Mucosa of rectum (tissue), 2 donors: ENCODE data around the gene WDR86.

ENCODE experiments used
- H3K27ac ChIP-seq, 2 donors: one replicate each; pipeline ENCODE4 v1.7.0; 2013; ENCODE audit warnings: inconsistent platforms in 2 of 2, low read depth in 2 of 2, low read length in 2 of 2
- H3K27me3 ChIP-seq, 2 donors: one replicate each; pipeline ENCODE4 v1.7.0; 2013; ENCODE audit warnings: low read length in 2 of 2; ENCODE audit not compliant: control insufficient read depth in 2 of 2, insufficient read depth in 2 of 2
- H3K36me3 ChIP-seq, 2 donors: one replicate each; pipeline ENCODE4 v1.7.0; 2013; ENCODE audit warnings: low read length in 2 of 2; ENCODE audit not compliant: control insufficient read depth in 2 of 2, insufficient read depth in 2 of 2
- H3K4me1 ChIP-seq, 2 donors: one replicate each; pipeline ENCODE4 v1.7.0; 2013; ENCODE audit warnings: low read length in 2 of 2, mild to moderate bottlenecking in 1 of 2; ENCODE audit not compliant: control insufficient read depth in 2 of 2, insufficient read depth in 2 of 2
- H3K4me3 ChIP-seq, 2 donors: one replicate each; pipeline ENCODE4 v1.7.0; 2013; ENCODE audit warnings: low read length in 2 of 2
- H3K9ac ChIP-seq, 2 donors: one replicate each; pipeline ENCODE4 v1.7.0; 2013; ENCODE audit warnings: low read length in 2 of 2, low read depth in 1 of 2, mild to moderate bottlenecking in 1 of 2
- H3K9me3 ChIP-seq, 2 donors: one replicate each; pipeline ENCODE4 v1.7.0; 2013; ENCODE audit warnings: low read length in 2 of 2; ENCODE audit not compliant: control insufficient read depth in 2 of 2
- donor health status: healthy.
- donor health status: Normal muscosa, but diverticular disease.

The WDR86 gene

DNA sequence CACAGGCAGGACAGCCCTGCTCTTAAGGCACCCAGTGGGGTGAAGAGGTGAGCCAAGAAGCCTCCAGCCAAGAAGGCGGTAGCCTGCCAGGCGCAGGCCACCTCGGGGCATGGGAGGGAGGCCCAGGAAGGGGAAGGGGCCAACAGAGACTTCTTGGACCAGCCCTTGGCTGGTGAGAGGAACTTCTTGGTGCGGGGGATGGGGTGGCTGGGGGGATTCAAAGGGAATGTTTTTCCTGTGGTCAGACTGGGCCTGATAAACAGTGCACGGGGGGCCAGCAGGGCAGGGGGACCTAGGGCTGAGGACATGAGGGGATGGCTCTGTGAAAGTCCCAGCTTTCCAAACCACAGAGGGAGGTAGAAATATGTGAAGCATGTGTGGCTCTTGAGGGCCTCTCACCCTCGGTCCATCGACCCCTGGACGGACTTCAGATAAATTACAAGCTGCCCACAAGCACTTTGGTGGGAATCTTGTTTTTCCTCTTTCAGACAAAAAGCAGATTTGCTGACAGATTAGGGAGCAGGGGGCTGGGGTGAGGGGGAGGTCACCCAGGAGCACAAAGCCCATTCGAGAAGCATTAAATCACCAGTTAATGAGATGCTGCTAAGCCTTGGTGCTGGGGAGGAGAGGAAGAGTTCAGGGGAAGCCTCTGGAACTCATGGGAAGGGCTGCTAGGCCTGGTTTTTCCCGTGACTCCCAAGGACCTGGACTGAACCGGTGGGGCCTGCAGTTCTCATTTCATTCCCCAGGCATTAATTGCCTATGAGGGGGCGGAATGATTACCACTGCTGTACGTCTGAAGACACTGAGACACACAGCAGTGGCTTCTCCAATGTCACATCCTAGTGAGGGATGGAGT lies 18.8 kb upstream of the WDR86 start:
- H3K4me1 ChIP-seq: peaks cover 3 to 8% of the 10 kb centered on the region in 2 donors
- H3K4me3 ChIP-seq: no peak overlapping the region
- no peaks in the 10 kb centered on the region for H3K36me3 ChIP-seq
- peak overlapping the region in 1 of 2 donors; percentile 32 for H3K27ac ChIP-seq
- H3K9me3 ChIP-seq: no peaks in the 10 kb centered on the region
- H3K9ac ChIP-seq: no peak overlapping the region
- H3K27me3 ChIP-seq: peaks cover 0 to 2% of the 10 kb centered on the region in 2 donors

DNA sequence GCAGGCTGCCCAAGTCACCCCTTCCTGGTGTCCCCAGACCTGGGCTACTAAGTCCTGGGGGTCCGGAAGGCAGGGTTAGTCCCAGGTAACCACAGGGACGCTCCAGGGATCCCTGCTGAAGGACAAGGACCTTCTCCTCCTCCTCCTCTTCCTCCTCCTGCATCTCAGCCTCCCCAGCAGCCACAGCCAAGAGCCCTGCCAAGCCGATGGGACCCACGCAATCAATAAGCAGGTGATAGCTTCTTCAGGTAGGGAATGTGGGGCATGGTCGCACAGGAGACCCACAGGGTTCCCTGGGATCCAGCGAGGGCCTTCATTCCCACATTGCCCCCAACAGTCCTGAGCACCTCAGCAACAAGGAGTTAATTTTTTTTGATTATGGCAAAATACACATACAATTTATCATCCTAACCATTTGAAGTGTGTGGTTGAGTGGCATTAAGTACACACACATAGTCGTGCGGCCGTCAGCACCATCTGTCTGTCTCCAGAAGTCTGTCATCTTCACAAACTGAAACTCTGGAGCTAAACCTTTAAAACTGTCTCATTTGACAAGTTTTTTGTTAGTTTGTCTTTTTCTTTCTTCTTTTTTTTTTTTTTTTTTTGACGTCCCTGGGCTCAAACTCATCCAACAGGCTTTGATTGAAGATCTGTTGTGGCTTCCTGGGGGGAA lies 18.0 kb upstream of the WDR86 start:
- Histone ChIP-seq H3K9ac (no peak overlapping the region), H3K27me3 (peaks cover 0 to 2% of the 10 kb centered on the region in 2 donors), H3K9me3 (no peaks in the 10 kb centered on the region), H3K4me3 (no peak overlapping the region), H3K4me1 (peaks cover 3 to 8% of the 10 kb centered on the region in 2 donors), H3K27ac (peak overlapping the region in 1 of 2 donors; percentile 19), H3K36me3 (no peaks in the 10 kb centered on the region)

DNA sequence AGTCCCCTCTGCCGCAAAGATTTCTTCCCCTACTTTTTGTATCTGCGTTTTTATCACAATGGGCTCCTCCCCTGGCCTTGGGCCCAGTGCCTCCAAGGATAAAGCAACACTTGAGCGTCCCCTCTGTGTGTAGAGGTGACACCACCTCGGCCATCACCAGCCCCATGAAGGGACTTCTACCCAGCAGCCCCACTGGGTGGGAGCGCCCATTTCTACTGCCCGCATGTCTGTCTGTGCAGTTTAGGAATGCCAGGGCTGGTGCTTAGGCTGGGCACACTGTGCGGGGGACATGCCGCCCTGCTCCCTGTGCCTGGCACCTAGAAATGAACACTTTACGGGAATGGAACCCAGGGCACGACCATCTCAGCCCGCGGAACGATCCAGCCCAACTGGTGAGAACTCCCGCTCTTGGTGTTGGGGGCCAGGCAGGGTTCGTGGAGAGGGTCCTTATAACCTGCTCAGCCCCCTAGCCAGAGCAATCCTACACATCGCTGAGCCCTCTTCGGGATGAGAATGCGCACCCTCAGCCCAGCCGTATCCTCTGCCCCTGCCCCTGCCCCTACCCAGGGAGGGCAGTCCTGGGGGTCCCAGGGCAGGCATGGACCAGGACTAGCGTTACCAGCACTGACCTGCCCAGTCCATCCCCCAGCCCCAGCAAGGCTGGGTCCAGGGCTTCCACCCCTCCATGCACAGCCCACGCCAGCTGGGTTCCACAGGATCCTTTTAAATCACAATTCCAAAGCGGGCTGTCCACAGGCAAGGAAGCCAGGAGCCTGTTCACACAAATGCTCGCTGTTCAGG lies 17.3 kb upstream of the WDR86 start:
- no peaks in the 10 kb centered on the region for H3K36me3 ChIP-seq
- no peaks in the 10 kb centered on the region for H3K9me3 ChIP-seq
- peaks cover 3 to 8% of the 10 kb centered on the region in 2 donors for H3K4me1 ChIP-seq
- H3K27ac ChIP-seq: peak overlapping the region in 1 of 2 donors; percentile 19
- no peak overlapping the region for H3K4me3 ChIP-seq
- H3K9ac ChIP-seq: no peak overlapping the region
- peaks cover 0 to 2% of the 10 kb centered on the region in 2 donors for H3K27me3 ChIP-seq

DNA sequence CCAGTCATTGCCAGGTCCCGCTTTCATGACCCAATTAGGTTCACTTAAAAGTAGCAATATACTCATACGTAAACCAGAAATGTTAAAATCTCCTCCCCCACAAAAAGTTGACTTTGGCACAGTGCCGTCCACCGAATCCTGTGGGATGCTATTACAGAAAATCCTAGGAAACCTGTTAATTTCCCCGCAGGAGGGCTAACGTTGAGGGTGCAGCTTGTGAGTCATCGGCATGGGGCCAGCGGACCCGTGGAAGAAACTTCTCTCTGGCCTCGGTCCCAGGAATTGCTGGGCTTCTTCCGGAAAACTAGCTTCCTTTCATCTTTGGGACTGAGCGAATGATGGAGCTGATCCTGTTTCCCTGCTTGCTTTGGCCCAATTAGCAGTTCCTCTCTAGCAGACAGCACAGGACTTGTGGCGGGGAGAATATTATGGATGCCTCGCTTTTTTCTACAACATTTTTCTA lies 16.6 kb upstream of the WDR86 start:
- Histone ChIP-seq H3K27ac (peak overlapping the region; percentile 44 to 52), H3K4me3 (no peak overlapping the region), H3K9ac (no peak overlapping the region), H3K4me1 (peaks cover 3 to 8% of the 10 kb centered on the region in 2 donors), H3K36me3 (no peaks in the 10 kb centered on the region), H3K27me3 (peaks cover 0 to 2% of the 10 kb centered on the region in 2 donors), H3K9me3 (no peaks in the 10 kb centered on the region)

DNA sequence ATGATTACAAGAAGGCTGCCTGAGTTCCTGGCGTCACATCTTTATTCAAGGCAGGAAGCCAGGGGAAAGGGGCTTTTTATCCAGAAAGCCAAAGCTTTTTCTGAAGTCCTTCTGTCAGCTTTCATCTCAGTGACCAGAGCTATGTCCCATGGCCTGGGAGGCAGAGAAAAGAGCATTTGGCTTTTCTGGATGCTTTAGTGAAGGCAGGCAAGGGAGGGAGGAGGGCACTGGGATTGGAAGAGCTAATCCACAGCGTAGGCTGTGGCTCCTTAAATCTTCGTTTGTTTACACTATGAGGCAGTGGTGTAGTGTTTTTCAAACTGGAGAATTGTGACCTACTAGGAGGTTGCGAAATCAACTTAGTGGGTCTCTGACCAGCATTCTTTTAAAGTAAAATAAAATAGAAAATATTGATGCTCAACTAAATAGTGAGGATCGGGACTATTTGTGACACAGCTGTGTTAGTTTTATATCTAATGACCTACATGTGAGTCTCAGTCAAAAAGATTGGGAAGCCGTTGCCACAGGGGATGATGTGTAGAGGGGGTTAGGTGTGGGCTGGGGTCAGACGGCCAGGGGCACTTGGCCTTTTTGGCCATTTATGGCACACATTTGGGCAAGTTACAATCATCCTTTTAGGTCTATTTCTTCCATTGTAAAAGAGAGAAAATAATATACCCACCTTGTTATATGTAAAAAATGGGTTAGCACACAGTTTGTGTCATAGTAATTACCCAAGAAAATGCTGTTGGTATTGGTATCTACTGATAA lies 16.0 kb upstream of the WDR86 start:
- Histone ChIP-seq H3K27me3 (peaks cover 0 to 2% of the 10 kb centered on the region in 2 donors), H3K27ac (peak overlapping the region; percentile 44 to 52), H3K9me3 (no peaks in the 10 kb centered on the region), H3K4me1 (peaks cover 3 to 8% of the 10 kb centered on the region in 2 donors), H3K36me3 (no peaks in the 10 kb centered on the region), H3K9ac (no peak overlapping the region), H3K4me3 (no peak overlapping the region)

DNA sequence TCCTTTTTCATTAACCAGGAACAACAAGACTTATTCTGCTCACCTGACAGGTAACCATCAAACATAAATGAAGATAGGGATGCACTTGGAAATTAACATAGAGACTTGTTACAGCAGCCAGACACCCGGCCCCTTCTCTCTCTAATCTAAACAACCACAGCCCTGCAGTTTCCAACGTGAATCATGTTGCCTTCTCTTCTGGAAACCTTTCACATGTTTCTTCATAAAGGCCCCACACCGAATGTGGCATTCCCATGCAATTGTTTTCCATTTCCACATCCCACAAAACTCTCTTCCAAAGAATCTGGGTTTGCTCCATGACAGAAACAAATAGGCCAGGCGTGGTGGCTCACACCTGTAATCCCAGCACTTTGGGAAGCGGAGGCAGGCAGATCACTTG lies 15.0 kb upstream of the WDR86 start:
- H3K27me3 ChIP-seq: peaks cover 0 to 2% of the 10 kb centered on the region in 2 donors
- no peak overlapping the region for H3K9ac ChIP-seq
- H3K36me3 ChIP-seq: no peaks in the 10 kb centered on the region
- no peak overlapping the region for H3K4me3 ChIP-seq
- peaks cover 2 to 8% of the 10 kb centered on the region in 2 donors for H3K4me1 ChIP-seq
- peaks cover 3 to 4% of the 10 kb centered on the region in 2 donors for H3K9me3 ChIP-seq
- H3K27ac ChIP-seq: no peak overlapping the region

DNA sequence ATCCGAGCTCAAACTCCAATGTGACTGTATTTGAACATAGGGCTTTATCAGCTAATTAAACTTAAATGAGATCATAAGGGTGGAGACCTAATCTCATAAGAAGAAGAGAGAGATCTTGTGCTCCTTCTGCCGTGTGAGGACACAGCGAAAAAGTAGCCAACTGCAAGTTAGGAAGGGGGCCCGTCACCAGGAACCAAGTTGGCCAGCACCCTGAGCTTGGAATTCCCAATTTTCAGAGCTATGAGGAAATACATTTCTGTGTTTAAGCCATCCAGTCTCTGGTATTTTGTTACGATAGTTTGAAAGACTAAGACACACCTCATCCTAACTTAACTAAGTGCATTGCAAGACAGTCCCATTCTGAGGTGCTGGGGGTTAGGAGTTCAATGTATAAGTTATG lies 14.1 kb upstream of the WDR86 start:
- H3K4me1 ChIP-seq: peaks cover 0 to 2% of the 10 kb centered on the region in 2 donors
- H3K27me3 ChIP-seq: peaks cover 0 to 2% of the 10 kb centered on the region in 2 donors
- H3K9me3 ChIP-seq: peaks cover 3 to 4% of the 10 kb centered on the region in 2 donors
- no peaks in the 10 kb centered on the region for H3K36me3 ChIP-seq
- H3K27ac ChIP-seq: no peak overlapping the region
- H3K9ac ChIP-seq: no peak overlapping the region
- no peak overlapping the region for H3K4me3 ChIP-seq

DNA sequence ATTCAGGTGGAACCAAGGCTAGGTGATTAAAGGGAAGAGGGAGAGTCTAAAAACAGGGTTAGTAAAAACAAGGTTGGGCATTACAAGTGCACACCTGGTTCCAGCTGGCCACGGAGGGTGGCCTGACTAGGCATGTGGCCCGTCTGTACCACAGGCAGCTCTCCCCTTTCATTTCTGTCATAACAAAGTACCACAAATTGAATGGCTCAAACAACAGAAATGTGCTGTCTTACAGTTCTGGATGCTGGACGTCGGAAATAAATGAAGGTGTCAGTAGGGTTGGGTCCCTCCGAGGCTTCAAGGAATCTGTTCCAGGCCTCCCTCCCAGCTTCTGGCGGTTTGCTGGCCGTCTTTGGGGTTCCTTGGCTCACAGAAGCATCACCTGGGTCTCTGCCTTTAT lies 13.4 kb upstream of the WDR86 start:
- peaks cover 0 to 2% of the 10 kb centered on the region in 2 donors for H3K27me3 ChIP-seq
- H3K9ac ChIP-seq: no peak overlapping the region
- H3K9me3 ChIP-seq: peaks cover 3 to 4% of the 10 kb centered on the region in 2 donors
- H3K4me1 ChIP-seq: peaks cover 0 to 1% of the 10 kb centered on the region in 2 donors
- no peaks in the 10 kb centered on the region for H3K36me3 ChIP-seq
- H3K4me3 ChIP-seq: no peak overlapping the region
- H3K27ac ChIP-seq: no peak overlapping the region

DNA sequence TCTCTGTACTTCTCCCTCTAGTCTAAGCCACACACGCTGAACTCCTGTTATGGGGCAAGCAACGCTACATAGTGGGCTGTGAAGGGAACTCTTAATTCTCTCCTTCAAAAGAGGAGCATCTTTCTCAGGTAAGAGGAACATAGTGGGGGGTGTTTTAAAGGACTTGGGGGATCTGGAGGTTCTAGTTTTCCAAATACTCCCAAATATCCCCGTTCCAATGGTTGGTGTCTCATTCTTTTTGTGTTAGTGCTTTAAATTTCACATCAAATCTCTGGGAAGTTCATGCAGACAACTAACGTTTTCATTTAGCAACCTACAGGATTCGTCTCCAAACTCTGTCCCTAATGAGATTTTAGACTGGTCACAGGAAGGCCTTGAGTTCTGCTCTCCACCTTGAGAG lies 12.4 kb upstream of the WDR86 start:
- no peaks in the 10 kb centered on the region for H3K4me1 ChIP-seq
- H3K9ac ChIP-seq: no peak overlapping the region
- H3K27ac ChIP-seq: no peak overlapping the region
- no peaks in the 10 kb centered on the region for H3K36me3 ChIP-seq
- peaks cover 0 to 2% of the 10 kb centered on the region in 2 donors for H3K27me3 ChIP-seq
- no peak overlapping the region for H3K4me3 ChIP-seq
- H3K9me3 ChIP-seq: peaks cover 3 to 4% of the 10 kb centered on the region in 2 donors
